ENCODE results near the gene VMP1.

VMP1 gene

DNA sequence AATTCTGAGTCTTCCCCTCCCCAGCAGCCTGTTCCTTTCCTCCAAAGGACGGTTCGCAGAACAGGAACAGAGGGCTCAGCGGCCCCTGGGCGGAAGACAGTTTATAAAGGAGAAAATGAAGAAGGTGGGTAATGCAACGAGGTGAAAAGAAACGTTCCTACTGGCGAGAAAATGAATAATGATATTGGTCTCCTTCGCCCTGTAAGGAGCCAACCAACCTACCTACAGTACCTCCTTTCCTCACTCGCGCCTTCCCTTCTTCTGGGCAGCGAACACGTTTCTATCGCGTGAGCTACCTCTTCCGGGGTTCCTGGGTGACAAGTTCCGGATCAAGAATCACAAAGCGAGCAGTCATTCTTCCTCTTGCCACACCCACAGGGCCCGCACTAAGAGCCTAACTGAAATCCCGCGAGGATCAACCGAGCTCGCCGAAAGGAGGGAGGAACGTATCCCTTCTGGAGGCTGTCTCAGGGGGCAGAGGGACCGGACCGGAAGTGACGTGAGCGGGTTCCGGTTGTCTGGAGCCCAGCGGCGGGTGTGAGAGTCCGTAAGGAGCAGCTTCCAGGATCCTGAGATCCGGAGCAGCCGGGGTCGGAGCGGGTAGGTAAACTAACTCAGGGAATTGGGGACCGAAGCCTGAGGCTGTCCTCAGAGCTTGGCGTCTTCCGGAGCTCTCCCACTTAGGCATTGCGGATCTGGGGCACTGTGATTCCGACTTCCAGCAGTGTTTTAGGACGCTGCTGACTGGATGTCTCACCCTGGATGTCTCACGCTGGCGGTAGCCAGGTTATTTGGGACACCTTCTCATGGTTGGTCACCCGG lies at the start of gene VMP1, which contains the start of gene PTRH2:
TSS of gene VMP1 (plus strand) at position 506 of the 822 bp plus-strand sequence. CDS start 23,793 bp downstream, outside the sequence.
TSS of gene PTRH2 (minus strand) at position 282 of the 822 bp plus-strand sequence. CDS start 9,452 bp downstream, outside the sequence.
- Histone ChIP-seq H3K9me3 (ENCODE audit: insufficient read depth, low read length, severe bottlenecking) (no peaks in the 10 kb centered on the region), H3K27ac (ENCODE audit: low read length) (peak within 1 kb of the TSS; percentile 75), H4K20me1 (ENCODE audit: insufficient read depth, low read length) (peaks cover 43% of the 10 kb centered on the region; the same call in 1 of the 2 replicates), H3K4me3 (ENCODE audit: low read depth in 1 of 2, low read length in 2 of 2) (peak within 1 kb of the TSS; percentile 65 to 75), H3K36me3 (ENCODE audit: insufficient read depth, low read length) (peaks cover 18% of the 10 kb centered on the region), H3K4me1 (ENCODE audit: insufficient read depth, low read length) (peaks cover 52% of the 10 kb centered on the region), H3K79me2 (ENCODE audit: insufficient read depth, low read length) (peaks cover 96% of the 10 kb centered on the region), H3K4me2 (ENCODE audit: insufficient read depth, low read length) (peak within 1 kb of the TSS; percentile 85), H2AFZ (ENCODE audit: low read depth, low read length) (peak within 1 kb of the TSS; percentile 75), H3K9ac (ENCODE audit: low read depth, low read length) (peak within 1 kb of the TSS; percentile 79), H3K27me3 (ENCODE audit: insufficient read depth, low read length, poor library complexity) (no peaks in the 10 kb centered on the region)
- DNase-seq (peak; percentile 98), ATAC-seq (ENCODE audit: insufficient read depth, low read depth) (peak; percentile 97)
- no peak for TF ChIP-seq EZH2 (IDR thresholded peaks at IDR 0.05; ENCODE audit: borderline replicate concordance, low read depth, low read length, severe bottlenecking)
- TF ChIP-seq, protein P1, sequence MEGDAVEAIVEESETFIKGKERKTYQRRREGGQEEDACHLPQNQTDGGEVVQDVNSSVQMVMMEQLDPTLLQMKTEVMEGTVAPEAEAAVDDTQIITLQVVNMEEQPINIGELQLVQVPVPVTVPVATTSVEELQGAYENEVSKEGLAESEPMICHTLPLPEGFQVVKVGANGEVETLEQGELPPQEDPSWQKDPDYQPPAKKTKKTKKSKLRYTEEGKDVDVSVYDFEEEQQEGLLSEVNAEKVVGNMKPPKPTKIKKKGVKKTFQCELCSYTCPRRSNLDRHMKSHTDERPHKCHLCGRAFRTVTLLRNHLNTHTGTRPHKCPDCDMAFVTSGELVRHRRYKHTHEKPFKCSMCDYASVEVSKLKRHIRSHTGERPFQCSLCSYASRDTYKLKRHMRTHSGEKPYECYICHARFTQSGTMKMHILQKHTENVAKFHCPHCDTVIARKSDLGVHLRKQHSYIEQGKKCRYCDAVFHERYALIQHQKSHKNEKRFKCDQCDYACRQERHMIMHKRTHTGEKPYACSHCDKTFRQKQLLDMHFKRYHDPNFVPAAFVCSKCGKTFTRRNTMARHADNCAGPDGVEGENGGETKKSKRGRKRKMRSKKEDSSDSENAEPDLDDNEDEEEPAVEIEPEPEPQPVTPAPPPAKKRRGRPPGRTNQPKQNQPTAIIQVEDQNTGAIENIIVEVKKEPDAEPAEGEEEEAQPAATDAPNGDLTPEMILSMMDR (IDR thresholded peaks at IDR 0.05; ENCODE audit: borderline replicate concordance, extremely low read depth, low read length, poor library complexity, severe bottlenecking): no peak

DNA sequence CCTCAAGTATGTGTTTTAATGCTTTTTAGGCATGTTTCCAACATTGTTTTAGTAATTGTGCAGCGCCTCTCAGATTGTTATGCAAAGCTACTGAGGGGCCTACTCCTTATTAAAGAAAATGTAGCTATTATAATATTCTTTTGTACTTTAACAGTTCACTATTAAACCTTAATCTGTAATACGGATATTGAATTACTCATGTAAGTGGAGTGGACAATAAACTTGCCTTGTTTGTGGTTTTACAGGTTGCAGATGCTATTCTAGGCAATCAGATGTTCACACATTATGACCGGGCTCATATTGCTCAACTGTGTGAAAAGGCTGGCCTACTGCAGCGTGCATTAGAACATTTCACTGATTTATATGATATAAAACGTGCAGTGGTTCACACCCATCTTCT lies 41.2 kb upstream of the VMP1 start:
- H3K4me3 ChIP-seq (ENCODE audit: low read depth in 1 of 2, low read length in 2 of 2): no peak overlapping the region
- peaks cover 12% of the 10 kb centered on the region; the same call in 1 of the 2 replicates for H3K79me2 ChIP-seq (ENCODE audit: insufficient read depth, low read length)
- no peak overlapping the region for H3K9ac ChIP-seq (ENCODE audit: low read depth, low read length)
- ATAC-seq (ENCODE audit: insufficient read depth, low read depth) (no peak), DNase-seq (no peak)
- H3K9me3 ChIP-seq (ENCODE audit: insufficient read depth, low read length, severe bottlenecking): no peaks in the 10 kb centered on the region
- no peaks in the 10 kb centered on the region for H3K27me3 ChIP-seq (ENCODE audit: insufficient read depth, low read length, poor library complexity)
- H3K4me1 ChIP-seq (ENCODE audit: insufficient read depth, low read length): no peaks in the 10 kb centered on the region
- TF ChIP-seq, protein P1 (IDR thresholded peaks at IDR 0.05; ENCODE audit: borderline replicate concordance, extremely low read depth, low read length, poor library complexity, severe bottlenecking): no peak
- TF ChIP-seq EZH2 (IDR thresholded peaks at IDR 0.05; ENCODE audit: borderline replicate concordance, low read depth, low read length, severe bottlenecking): no peak
- H3K27ac ChIP-seq (ENCODE audit: low read length): no peak overlapping the region
- no peak overlapping the region for H3K4me2 ChIP-seq (ENCODE audit: insufficient read depth, low read length)
- H2AFZ ChIP-seq (ENCODE audit: low read depth, low read length): no peak overlapping the region
- H3K36me3 ChIP-seq (ENCODE audit: insufficient read depth, low read length): peaks cover 98% of the 10 kb centered on the region
- no peaks in the 10 kb centered on the region for H4K20me1 ChIP-seq (ENCODE audit: insufficient read depth, low read length)

DNA sequence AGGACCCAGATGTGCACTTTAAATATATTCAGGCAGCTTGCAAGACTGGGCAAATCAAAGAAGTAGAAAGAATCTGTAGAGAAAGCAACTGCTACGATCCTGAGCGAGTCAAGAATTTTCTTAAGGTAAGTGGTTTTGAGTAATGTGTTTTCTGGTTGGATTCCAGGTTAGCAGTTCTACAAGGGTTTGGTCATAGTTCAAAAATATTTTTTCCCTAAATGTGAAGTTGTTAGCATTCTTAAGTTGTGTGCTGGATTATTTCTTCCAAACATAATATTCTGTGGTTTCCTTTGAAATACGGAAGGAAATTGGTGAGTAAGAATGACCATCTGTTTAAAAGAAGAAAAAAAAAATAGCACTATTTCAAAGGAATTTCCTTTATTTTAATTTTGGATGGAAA lies 38.6 kb upstream of the VMP1 start:
- no peaks in the 10 kb centered on the region for H3K4me1 ChIP-seq (ENCODE audit: insufficient read depth, low read length)
- no peaks in the 10 kb centered on the region for H3K9me3 ChIP-seq (ENCODE audit: insufficient read depth, low read length, severe bottlenecking)
- H3K79me2 ChIP-seq (ENCODE audit: insufficient read depth, low read length): peaks cover 14% of the 10 kb centered on the region; the same call in 1 of the 2 replicates
- DNase-seq (no peak), ATAC-seq (ENCODE audit: insufficient read depth, low read depth) (no peak)
- no peak overlapping the region for H3K4me3 ChIP-seq (ENCODE audit: low read depth in 1 of 2, low read length in 2 of 2)
- TF ChIP-seq EZH2 (IDR thresholded peaks at IDR 0.05; ENCODE audit: borderline replicate concordance, low read depth, low read length, severe bottlenecking): no peak
- TF ChIP-seq, protein P1 (IDR thresholded peaks at IDR 0.05; ENCODE audit: borderline replicate concordance, extremely low read depth, low read length, poor library complexity, severe bottlenecking): no peak
- no peak overlapping the region for H2AFZ ChIP-seq (ENCODE audit: low read depth, low read length)
- no peak overlapping the region for H3K4me2 ChIP-seq (ENCODE audit: insufficient read depth, low read length)
- H3K9ac ChIP-seq (ENCODE audit: low read depth, low read length): no peak overlapping the region
- no peak overlapping the region for H3K27ac ChIP-seq (ENCODE audit: low read length)
- peaks cover 96% of the 10 kb centered on the region for H3K36me3 ChIP-seq (ENCODE audit: insufficient read depth, low read length)
- no peaks in the 10 kb centered on the region for H3K27me3 ChIP-seq (ENCODE audit: insufficient read depth, low read length, poor library complexity)
- no peaks in the 10 kb centered on the region; the same call in 1 of the 2 replicates for H4K20me1 ChIP-seq (ENCODE audit: insufficient read depth, low read length)
